Lower leg skin (tissue), 3 donors: Measurements from ENCODE around the gene ABCA6.

Experiments
- POLR2A ChIP-seq, 2 donors: fragments of 450-650 bp; IDR thresholded peaks; one replicate each; pipeline ENCODE4 v1.6.1; 2016 to 2017; ENCODE audit warnings: antibody characterized with exemption in 2 of 2, mild to moderate bottlenecking in 1 of 2, moderate library complexity in 1 of 2
- TF ChIP-seq, protein P1 (sequence below), 3 donors: fragments of 450-650 bp; IDR thresholded peaks; one replicate each; pipeline ENCODE4 v1.5.1; 2016; ENCODE audit warnings: antibody characterized with exemption in 3 of 3, mild to moderate bottlenecking in 3 of 3, moderate library complexity in 2 of 3

DNA sequence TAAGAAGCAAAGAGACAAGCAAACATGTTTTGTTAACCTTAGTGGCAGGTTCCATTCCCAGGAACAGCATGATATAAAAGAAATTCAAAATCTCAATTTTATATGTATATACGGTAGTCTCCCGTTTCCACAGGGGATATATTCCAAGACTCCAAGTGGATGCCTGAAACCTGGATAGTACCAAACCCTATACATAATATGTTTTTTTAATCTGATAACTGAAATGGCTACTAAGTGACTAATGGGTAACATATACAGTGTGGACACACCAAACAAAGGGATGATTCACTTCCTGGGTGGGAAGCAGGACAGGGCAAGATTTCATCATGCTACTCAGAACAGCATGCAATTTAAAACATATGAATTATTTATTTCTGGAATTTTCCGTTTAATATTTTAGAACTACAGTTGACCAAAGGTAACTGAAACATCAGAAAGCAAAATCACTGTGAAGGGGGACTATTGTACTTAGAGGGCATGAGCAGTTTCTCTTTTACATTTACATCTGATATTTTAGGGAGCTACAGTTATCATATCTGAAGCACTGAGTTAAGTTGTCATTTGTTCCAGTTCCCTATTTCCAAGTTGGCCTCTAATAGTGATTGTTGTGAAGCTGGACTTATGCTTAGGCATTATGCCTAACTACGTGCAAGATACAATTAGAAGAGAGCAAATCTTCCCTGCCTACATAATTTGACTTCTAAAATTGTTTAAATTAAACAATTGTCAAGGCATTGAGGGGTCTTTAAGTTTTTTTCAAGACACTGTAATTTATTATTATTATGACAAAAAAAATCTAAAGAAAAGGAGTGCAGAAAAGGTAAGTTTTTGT is 34.1 kb upstream of the ABCA6 start:
- TF ChIP-seq, protein P1, sequence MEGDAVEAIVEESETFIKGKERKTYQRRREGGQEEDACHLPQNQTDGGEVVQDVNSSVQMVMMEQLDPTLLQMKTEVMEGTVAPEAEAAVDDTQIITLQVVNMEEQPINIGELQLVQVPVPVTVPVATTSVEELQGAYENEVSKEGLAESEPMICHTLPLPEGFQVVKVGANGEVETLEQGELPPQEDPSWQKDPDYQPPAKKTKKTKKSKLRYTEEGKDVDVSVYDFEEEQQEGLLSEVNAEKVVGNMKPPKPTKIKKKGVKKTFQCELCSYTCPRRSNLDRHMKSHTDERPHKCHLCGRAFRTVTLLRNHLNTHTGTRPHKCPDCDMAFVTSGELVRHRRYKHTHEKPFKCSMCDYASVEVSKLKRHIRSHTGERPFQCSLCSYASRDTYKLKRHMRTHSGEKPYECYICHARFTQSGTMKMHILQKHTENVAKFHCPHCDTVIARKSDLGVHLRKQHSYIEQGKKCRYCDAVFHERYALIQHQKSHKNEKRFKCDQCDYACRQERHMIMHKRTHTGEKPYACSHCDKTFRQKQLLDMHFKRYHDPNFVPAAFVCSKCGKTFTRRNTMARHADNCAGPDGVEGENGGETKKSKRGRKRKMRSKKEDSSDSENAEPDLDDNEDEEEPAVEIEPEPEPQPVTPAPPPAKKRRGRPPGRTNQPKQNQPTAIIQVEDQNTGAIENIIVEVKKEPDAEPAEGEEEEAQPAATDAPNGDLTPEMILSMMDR (IDR thresholded peaks at IDR 0.05) = no peak
- no peak for TF ChIP-seq POLR2A (IDR thresholded peaks at IDR 0.05)
